ENCODE measurements around the gene LAMA4.

LAMA4 gene

GRCh38 chr6:112181130-112181529, 73.2 kb downstream of the LAMA4 start:
- Histone ChIP-seq H3K79me1 (ENCODE audit: low read depth, low read length) (no peaks in the 10 kb centered on the region), H3K23ac (ENCODE audit: low read depth, low read length, poor library complexity) (no peak overlapping the region), H3K27ac (replicated peaks; ENCODE audit: low read length) (no peak overlapping the region), H3K4me2 (ENCODE audit: insufficient read depth, low read length, poor library complexity, severe bottlenecking) (no peak overlapping the region), H2BK5ac (ENCODE audit: low read length) (no peak overlapping the region), H4K91ac (ENCODE audit: low read depth, low read length, poor library complexity) (no peak overlapping the region), H3K4me3 (ENCODE audit: low read length in 2 of 2) (no peak overlapping the region), H4K8ac (ENCODE audit: low read depth, low read length) (no peak overlapping the region), H3K9me3 (replicated peaks in 1 of 2; ENCODE audit: control insufficient read depth in 2 of 2, insufficient read depth in 1 of 2, low read depth in 1 of 2, low read length in 2 of 2) (no peaks in the 10 kb centered on the region), H2BK120ac (ENCODE audit: low read depth, low read length) (no peak overlapping the region), H2AK5ac (ENCODE audit: low read depth, low read length) (no peak overlapping the region), H3K27me3 (ENCODE audit: control insufficient read depth in 3 of 3, insufficient read depth in 3 of 3, low read depth in 1 of 3, low read length in 3 of 3) (no peaks in the 10 kb centered on the region), H3K36me3 (replicated peaks in 1 of 2; ENCODE audit: control insufficient read depth in 2 of 2, insufficient read depth in 2 of 2, low read length in 2 of 2) (no peaks in the 10 kb centered on the region), H3K14ac (ENCODE audit: low read length) (no peak overlapping the region), H2AFZ (ENCODE audit: low read length) (peak overlapping the region; percentile 13), H2BK12ac (ENCODE audit: low read length) (no peak overlapping the region), H3K4me1 (ENCODE audit: control insufficient read depth in 2 of 2, insufficient read depth in 1 of 2, low read depth in 1 of 2, low read length in 2 of 2) (peaks cover 0 to 3% of the 10 kb centered on the region in 2 donors), H3K9ac (ENCODE audit: low read depth, low read length, poor library complexity) (no peak overlapping the region), H3K18ac (ENCODE audit: low read length) (no peak overlapping the region), H2BK15ac (ENCODE audit: low read length) (no peak overlapping the region), H3K4ac (ENCODE audit: low read length) (no peak overlapping the region)
- WGBS, 2 donors (ENCODE audit: extremely low coverage in 2 of 2, insufficient read length in 2 of 2, insufficient replicate concordance in 1 of 2), result no CpG with 5 or more reads among the region's 5 CpGs
- DNase-seq (ENCODE audit: low spot score), result no peak

GRCh38 chr6:112180095-112180820, 74.1 kb downstream of the LAMA4 start:
- Histone ChIP-seq H3K4me2 (ENCODE audit: insufficient read depth, low read length, poor library complexity, severe bottlenecking) (no peak overlapping the region), H3K27me3 (ENCODE audit: control insufficient read depth in 3 of 3, insufficient read depth in 3 of 3, low read depth in 1 of 3, low read length in 3 of 3) (no peaks in the 10 kb centered on the region), H3K4ac (ENCODE audit: low read length) (no peak overlapping the region), H3K36me3 (replicated peaks in 1 of 2; ENCODE audit: control insufficient read depth in 2 of 2, insufficient read depth in 2 of 2, low read length in 2 of 2) (no peaks in the 10 kb centered on the region), H2BK5ac (ENCODE audit: low read length) (no peak overlapping the region), H4K91ac (ENCODE audit: low read depth, low read length, poor library complexity) (no peak overlapping the region), H2AK5ac (ENCODE audit: low read depth, low read length) (no peak overlapping the region), H3K4me1 (ENCODE audit: control insufficient read depth in 2 of 2, insufficient read depth in 1 of 2, low read depth in 1 of 2, low read length in 2 of 2) (peaks cover 0 to 3% of the 10 kb centered on the region in 2 donors), H2BK120ac (ENCODE audit: low read depth, low read length) (no peak overlapping the region), H3K79me1 (ENCODE audit: low read depth, low read length) (no peaks in the 10 kb centered on the region), H4K8ac (ENCODE audit: low read depth, low read length) (no peak overlapping the region), H3K14ac (ENCODE audit: low read length) (no peak overlapping the region), H2BK12ac (ENCODE audit: low read length) (no peak overlapping the region), H3K9ac (ENCODE audit: low read depth, low read length, poor library complexity) (no peak overlapping the region), H3K9me3 (replicated peaks in 1 of 2; ENCODE audit: control insufficient read depth in 2 of 2, insufficient read depth in 1 of 2, low read depth in 1 of 2, low read length in 2 of 2) (no peaks in the 10 kb centered on the region), H3K4me3 (ENCODE audit: low read length in 2 of 2) (no peak overlapping the region), H3K23ac (ENCODE audit: low read depth, low read length, poor library complexity) (no peak overlapping the region), H2AFZ (ENCODE audit: low read length) (no peak overlapping the region), H2BK15ac (ENCODE audit: low read length) (no peak overlapping the region), H3K27ac (replicated peaks; ENCODE audit: low read length) (no peak overlapping the region), H3K18ac (ENCODE audit: low read length) (no peak overlapping the region)
- no CpG with 5 or more reads among the region's 6 CpGs for WGBS, 2 donors (ENCODE audit: extremely low coverage in 2 of 2, insufficient read length in 2 of 2, insufficient replicate concordance in 1 of 2)
- peak; percentile 51 for DNase-seq (ENCODE audit: low spot score)

GRCh38 chr6:112179631-112180030, 74.7 kb downstream of the LAMA4 start:
- no peak overlapping the region for H3K4me2 ChIP-seq (ENCODE audit: insufficient read depth, low read length, poor library complexity, severe bottlenecking)
- H3K36me3 ChIP-seq (replicated peaks in 1 of 2; ENCODE audit: control insufficient read depth in 2 of 2, insufficient read depth in 2 of 2, low read length in 2 of 2), result no peaks in the 10 kb centered on the region
- no peak overlapping the region for H3K4me3 ChIP-seq (ENCODE audit: low read length in 2 of 2)
- H3K4ac ChIP-seq (ENCODE audit: low read length), result no peak overlapping the region
- DNase-seq (ENCODE audit: low spot score), result no peak
- no peaks in the 10 kb centered on the region for H3K9me3 ChIP-seq (replicated peaks in 1 of 2; ENCODE audit: control insufficient read depth in 2 of 2, insufficient read depth in 1 of 2, low read depth in 1 of 2, low read length in 2 of 2)
- H3K18ac ChIP-seq (ENCODE audit: low read length), result no peak overlapping the region
- no peak overlapping the region for H3K9ac ChIP-seq (ENCODE audit: low read depth, low read length, poor library complexity)
- H2AK5ac ChIP-seq (ENCODE audit: low read depth, low read length), result no peak overlapping the region
- H2BK120ac ChIP-seq (ENCODE audit: low read depth, low read length), result no peak overlapping the region
- H4K8ac ChIP-seq (ENCODE audit: low read depth, low read length), result no peak overlapping the region
- no peak overlapping the region for H4K91ac ChIP-seq (ENCODE audit: low read depth, low read length, poor library complexity)
- no peak overlapping the region for H2BK15ac ChIP-seq (ENCODE audit: low read length)
- H2BK5ac ChIP-seq (ENCODE audit: low read length), result no peak overlapping the region
- no CpG with 5 or more reads among the region's 3 CpGs for WGBS, 2 donors (ENCODE audit: extremely low coverage in 2 of 2, insufficient read length in 2 of 2, insufficient replicate concordance in 1 of 2)
- H2BK12ac ChIP-seq (ENCODE audit: low read length), result no peak overlapping the region
- H3K4me1 ChIP-seq (ENCODE audit: control insufficient read depth in 2 of 2, insufficient read depth in 1 of 2, low read depth in 1 of 2, low read length in 2 of 2), result peaks cover 0 to 1% of the 10 kb centered on the region in 2 donors
- H2AFZ ChIP-seq (ENCODE audit: low read length), result no peak overlapping the region
- no peak overlapping the region for H3K27ac ChIP-seq (replicated peaks; ENCODE audit: low read length)
- H3K23ac ChIP-seq (ENCODE audit: low read depth, low read length, poor library complexity), result no peak overlapping the region
- no peaks in the 10 kb centered on the region for H3K27me3 ChIP-seq (ENCODE audit: control insufficient read depth in 3 of 3, insufficient read depth in 3 of 3, low read depth in 1 of 3, low read length in 3 of 3)
- H3K79me1 ChIP-seq (ENCODE audit: low read depth, low read length), result no peaks in the 10 kb centered on the region
- H3K14ac ChIP-seq (ENCODE audit: low read length), result no peak overlapping the region

- Histone ChIP-seq H2BK120ac (ENCODE audit: low read depth, low read length) (no peak overlapping the region), H2AK5ac (ENCODE audit: low read depth, low read length) (no peak overlapping the region), H3K9me3 (replicated peaks in 1 of 2; ENCODE audit: control insufficient read depth in 2 of 2, insufficient read depth in 1 of 2, low read depth in 1 of 2, low read length in 2 of 2) (no peaks in the 10 kb centered on the region), H2AFZ (ENCODE audit: low read length) (no peak overlapping the region), H3K4ac (ENCODE audit: low read length) (no peak overlapping the region), H3K36me3 (replicated peaks in 1 of 2; ENCODE audit: control insufficient read depth in 2 of 2, insufficient read depth in 2 of 2, low read length in 2 of 2) (no peaks in the 10 kb centered on the region), H3K4me3 (ENCODE audit: low read length in 2 of 2) (no peak overlapping the region), H3K27ac (replicated peaks; ENCODE audit: low read length) (no peak overlapping the region), H3K4me1 (ENCODE audit: control insufficient read depth in 2 of 2, insufficient read depth in 1 of 2, low read depth in 1 of 2, low read length in 2 of 2) (peaks cover 0 to 1% of the 10 kb centered on the region in 2 donors), H3K4me2 (ENCODE audit: insufficient read depth, low read length, poor library complexity, severe bottlenecking) (no peak overlapping the region), H2BK5ac (ENCODE audit: low read length) (no peak overlapping the region), H3K27me3 (ENCODE audit: control insufficient read depth in 3 of 3, insufficient read depth in 3 of 3, low read depth in 1 of 3, low read length in 3 of 3) (no peaks in the 10 kb centered on the region), H4K91ac (ENCODE audit: low read depth, low read length, poor library complexity) (no peak overlapping the region), H2BK12ac (ENCODE audit: low read length) (no peak overlapping the region), H3K14ac (ENCODE audit: low read length) (no peak overlapping the region), H3K79me1 (ENCODE audit: low read depth, low read length) (no peaks in the 10 kb centered on the region), H3K9ac (ENCODE audit: low read depth, low read length, poor library complexity) (no peak overlapping the region), H3K18ac (ENCODE audit: low read length) (no peak overlapping the region), H4K8ac (ENCODE audit: low read depth, low read length) (no peak overlapping the region), H2BK15ac (ENCODE audit: low read length) (no peak overlapping the region), H3K23ac (ENCODE audit: low read depth, low read length, poor library complexity) (no peak overlapping the region)
- no peak for DNase-seq (ENCODE audit: low spot score)
- no CpG with 5 or more reads among the region's 2 CpGs for WGBS, 2 donors (ENCODE audit: extremely low coverage in 2 of 2, insufficient read length in 2 of 2, insufficient replicate concordance in 1 of 2)
Observed at GRCh38 chr6:112178846-112179245, 75.5 kb downstream of the LAMA4 start.

Data from neuronal stem cell (in vitro differentiated cells).